ENCODE results near the gene REN.

DNA sequence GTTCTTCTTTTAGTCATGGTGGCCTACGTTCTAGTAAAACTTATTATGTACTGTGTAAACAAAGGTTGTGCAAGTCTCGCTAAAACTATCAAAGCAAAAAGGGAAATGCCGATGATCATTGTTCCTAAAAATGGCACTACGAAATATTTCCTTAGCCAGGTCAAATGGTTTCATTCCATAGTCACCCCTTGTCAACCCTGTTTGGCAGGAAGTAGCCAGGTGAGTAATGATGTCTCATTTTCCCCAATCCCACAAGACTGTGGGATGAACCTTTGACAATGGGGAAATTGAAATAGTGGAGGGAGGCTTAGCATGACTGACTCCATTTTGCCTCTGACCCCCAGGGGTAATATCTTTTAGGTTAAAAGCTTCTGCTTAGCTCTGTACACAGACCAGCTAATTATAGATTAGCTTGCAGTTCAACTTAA lies 5.6 kb upstream of the REN start:
- TF ChIP-seq EZH2 (IDR thresholded peaks at IDR 0.05; ENCODE audit: borderline replicate concordance, low read length) (no peak), CTCF (conservative IDR thresholded peaks at IDR 0.05 in 1 of 2, IDR thresholded peaks at IDR 0.05 in 1 of 2; ENCODE audit: extremely low read depth in 1 of 2, insufficient read depth in 1 of 2, low read depth in 1 of 2, low read length in 2 of 2) (no peak)

Measured in mammary epithelial cell (primary cell).